A673 (cell line): ENCODE results near the gene CDH26. TPM values are rescaled to one million over a fixed set of nuclear protein-coding genes. Genes with fewer than 3 reads are reported as not detected.

Experiments used
- BruUV-seq: library from RNA; stranded (reverse); fragments of 400-500 nt; replicated peaks from 2 replicates; lab custom pipeline; 2021; lab: Mats Ljungman, UMichigan
- CTCF ChIA-PET: fragments of 300-600 bp; sonication (Branson Sonifier 250); formaldehyde crosslinking; loops from one replicate; lab custom pipeline; 2022; ENCODE audit warnings: antibody characterized with exemption; lab: Charles Lee
- POLR2A ChIA-PET: fragments of 300-600 bp; sonication (Branson Sonifier 250); formaldehyde crosslinking; loops from one replicate; lab custom pipeline; 2022; ENCODE audit warnings: antibody characterized with exemption; ENCODE audit not compliant: low non-redundant PET; lab: Charles Lee
- DNase-seq: peaks from one replicate; pipeline ENCODE4 v3.0.0-alpha.2; 2015; ENCODE audit warnings: low spot score
- H3K27ac ChIP-seq: fragments of 200-600 bp; sonication (generic); 2 replicates; pipeline ENCODE4 v1.5.1; 2016; ENCODE audit warnings: mixed run types, low read depth, mild to moderate bottlenecking, mixed read lengths, antibody characterized with exemption, low read length; ENCODE audit not compliant: poor library complexity, severe bottlenecking
- H3K27me3 ChIP-seq: fragments of 200-600 bp; sonication (generic); replicated peaks from 2 replicates; pipeline ENCODE4 v1.6.1; 2017; ENCODE audit warnings: mixed run types, low read depth, mild to moderate bottlenecking, mixed read lengths, antibody characterized with exemption, low read length; ENCODE audit not compliant: insufficient read depth, poor library complexity
- H3K36me3 ChIP-seq: fragments of 200-600 bp; sonication (generic); 2 replicates; pipeline ENCODE4 v1.6.1; 2016; ENCODE audit warnings: mixed run types, mild to moderate bottlenecking, mixed read lengths, antibody characterized with exemption, low read length; ENCODE audit not compliant: insufficient read depth, poor library complexity, severe bottlenecking
- H3K4me1 ChIP-seq: fragments of 200-600 bp; sonication (generic); 2 replicates; pipeline ENCODE4 v1.6.1; 2017; ENCODE audit warnings: mixed run types, mild to moderate bottlenecking, mixed read lengths, antibody characterized with exemption, low read length; ENCODE audit not compliant: insufficient read depth, poor library complexity, severe bottlenecking
- H3K4me3 ChIP-seq: fragments of 200-600 bp; sonication (generic); 2 replicates; pipeline ENCODE4 v1.5.1; 2016; ENCODE audit warnings: low read depth, mixed run types, mild to moderate bottlenecking, mixed read lengths, low read length; ENCODE audit not compliant: poor library complexity, severe bottlenecking
- H3K9me3 ChIP-seq: fragments of 200-600 bp; sonication (generic); 2 replicates; pipeline ENCODE4 v1.6.1; 2016; ENCODE audit warnings: mixed run types, low read depth, mild to moderate bottlenecking, mixed read lengths, antibody characterized with exemption, low read length; ENCODE audit not compliant: poor library complexity, severe bottlenecking
- EZH2 ChIP-seq: fragments of 200-600 bp; sonication (generic); IDR thresholded peaks from 2 replicates; pipeline ENCODE4 v1.6.1; 2017; ENCODE audit warnings: borderline replicate concordance, low read depth, mild to moderate bottlenecking, mixed read lengths, antibody characterized with exemption, low read length; ENCODE audit not compliant: poor library complexity, severe bottlenecking
- intact Hi-C: fragments of 100-400 bp; cut with micrococcal nuclease; formaldehyde crosslinking; loops from one replicate; pipeline ENCODE4 v1.10.0; 2022; ENCODE audit not compliant: unreplicated experiment
- total RNA-seq: library from RNA; stranded (reverse); gene quantifications from 2 replicates; pipeline ENCODE4 v1.2.3, GENCODE V29; 2021
- TF ChIP-seq, protein P1 (sequence below): fragments of 300-800, 200-600 bp; sonication (generic); conservative IDR thresholded peaks from 2 replicates; pipeline ENCODE4 v1.5.1; 2017; ENCODE audit warnings: low read depth, mild to moderate bottlenecking, antibody characterized with exemption, low read length, moderate library complexity, mixed read lengths

The CDH26 gene
- total RNA-seq, 1 experiment from 2014 or later: 0.58 TPM

GRCh38 chr20:59947376-59947775 lies 10.8 kb upstream of the CDH26 start:
- ChIA-PET POLR2A (no interaction called here), CTCF (no interaction called here)
- H3K9me3 ChIP-seq: no peaks in the 10 kb centered on the region
- H3K4me3 ChIP-seq: no peak overlapping the region
- peaks cover 20% of the 10 kb centered on the region for H3K4me1 ChIP-seq
- intact Hi-C loops: no loop called here
- BruUV-seq: no TSS peak
- DNase-seq: no peak
- TF ChIP-seq, protein P1, sequence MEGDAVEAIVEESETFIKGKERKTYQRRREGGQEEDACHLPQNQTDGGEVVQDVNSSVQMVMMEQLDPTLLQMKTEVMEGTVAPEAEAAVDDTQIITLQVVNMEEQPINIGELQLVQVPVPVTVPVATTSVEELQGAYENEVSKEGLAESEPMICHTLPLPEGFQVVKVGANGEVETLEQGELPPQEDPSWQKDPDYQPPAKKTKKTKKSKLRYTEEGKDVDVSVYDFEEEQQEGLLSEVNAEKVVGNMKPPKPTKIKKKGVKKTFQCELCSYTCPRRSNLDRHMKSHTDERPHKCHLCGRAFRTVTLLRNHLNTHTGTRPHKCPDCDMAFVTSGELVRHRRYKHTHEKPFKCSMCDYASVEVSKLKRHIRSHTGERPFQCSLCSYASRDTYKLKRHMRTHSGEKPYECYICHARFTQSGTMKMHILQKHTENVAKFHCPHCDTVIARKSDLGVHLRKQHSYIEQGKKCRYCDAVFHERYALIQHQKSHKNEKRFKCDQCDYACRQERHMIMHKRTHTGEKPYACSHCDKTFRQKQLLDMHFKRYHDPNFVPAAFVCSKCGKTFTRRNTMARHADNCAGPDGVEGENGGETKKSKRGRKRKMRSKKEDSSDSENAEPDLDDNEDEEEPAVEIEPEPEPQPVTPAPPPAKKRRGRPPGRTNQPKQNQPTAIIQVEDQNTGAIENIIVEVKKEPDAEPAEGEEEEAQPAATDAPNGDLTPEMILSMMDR: no peak
- TF ChIP-seq EZH2: no peak
- H3K27me3 ChIP-seq: no peaks in the 10 kb centered on the region
- H3K27ac ChIP-seq: no peak overlapping the region
- peaks cover 22% of the 10 kb centered on the region for H3K36me3 ChIP-seq

DNA sequence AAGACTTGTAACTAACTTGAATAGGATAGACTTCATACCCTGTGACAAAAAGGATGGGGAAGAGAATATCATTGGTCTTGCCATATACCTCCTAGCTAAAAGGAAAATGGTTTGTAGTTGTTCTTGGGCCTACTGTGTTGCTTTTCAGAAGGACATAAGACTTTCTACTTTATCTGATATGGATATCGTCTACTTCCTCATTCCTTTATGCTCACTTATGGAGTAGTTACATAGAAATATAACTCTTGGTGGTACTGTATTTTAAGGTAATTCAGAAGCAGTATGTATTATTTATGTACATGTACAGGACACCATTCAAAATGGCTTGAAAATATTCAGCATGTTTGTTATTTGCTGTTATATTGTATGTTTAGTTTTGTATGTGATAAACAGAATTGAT lies 10.0 kb upstream of the CDH26 start:
- ChIA-PET POLR2A (interaction anchor here (0.6 kb wide), 1 partner anchor 12 kb away, joined by 6 read pairs; no protein-coding TSS in a partner anchor), CTCF (no interaction called here)
- intact Hi-C loops: no loop called here
- H3K9me3 ChIP-seq: no peaks in the 10 kb centered on the region
- no peak overlapping the region for H3K4me3 ChIP-seq
- TF ChIP-seq EZH2: no peak
- TF ChIP-seq, protein P1: no peak
- DNase-seq: no peak
- peaks cover 17% of the 10 kb centered on the region for H3K36me3 ChIP-seq
- no peaks in the 10 kb centered on the region for H3K27me3 ChIP-seq
- no TSS peak for BruUV-seq
- no peak overlapping the region for H3K27ac ChIP-seq
- H3K4me1 ChIP-seq: peaks cover 20% of the 10 kb centered on the region

DNA sequence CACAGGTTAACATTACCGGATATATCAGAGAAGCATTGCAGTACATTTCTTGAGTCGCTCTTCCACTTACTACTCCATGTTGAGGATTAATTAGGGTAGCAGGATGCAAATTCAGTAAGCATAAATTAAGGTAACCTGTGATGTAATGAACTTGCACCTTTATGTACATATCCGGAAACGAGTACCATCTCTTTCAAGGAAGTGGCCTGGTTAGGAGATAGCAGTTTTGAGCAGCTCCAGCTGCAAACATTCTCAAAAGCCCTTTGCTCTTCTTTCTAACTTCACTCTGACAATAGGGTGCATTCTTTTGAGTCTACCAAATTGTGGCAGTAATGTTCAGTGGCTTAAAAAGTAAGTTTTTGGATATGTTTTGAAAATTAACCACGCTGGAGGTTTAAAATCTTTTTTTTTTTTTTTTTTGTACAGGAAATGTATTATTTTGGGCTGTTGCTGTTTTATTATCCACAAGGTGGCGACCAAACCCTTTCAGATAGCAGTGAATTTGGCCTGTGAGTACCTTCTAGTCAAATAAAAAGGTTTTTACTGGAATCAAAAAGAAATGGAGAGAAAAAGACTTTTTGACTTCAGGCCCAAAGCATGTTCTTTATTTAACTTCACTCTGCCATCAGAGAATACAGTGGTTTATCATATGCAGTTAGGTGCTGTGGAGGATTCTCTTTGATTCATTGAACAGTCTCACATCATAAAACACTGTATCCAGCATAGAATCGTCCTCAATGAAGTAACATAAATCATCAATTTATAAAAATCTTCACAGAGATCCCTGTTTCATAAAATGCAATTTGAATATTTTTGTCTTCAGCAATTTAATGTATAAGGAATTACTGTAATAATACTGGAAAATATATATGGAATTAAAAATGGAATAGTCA lies 9.1 kb upstream of the CDH26 start:
- Histone ChIP-seq H3K9me3 (no peaks in the 10 kb centered on the region), H3K27ac (no peak overlapping the region), H3K36me3 (peaks cover 8% of the 10 kb centered on the region), H3K27me3 (no peaks in the 10 kb centered on the region), H3K4me1 (peaks cover 20% of the 10 kb centered on the region), H3K4me3 (no peak overlapping the region)
- peak; percentile 62 for DNase-seq
- no TSS peak for BruUV-seq
- ChIA-PET POLR2A (no interaction called here), CTCF (no interaction called here)
- intact Hi-C loops: no loop called here
- TF ChIP-seq, protein P1: peak; percentile 76
- TF ChIP-seq EZH2: no peak
